ENCODE measurements around the gene SOX5. TPM values are rescaled to one million over a fixed set of nuclear protein-coding genes. Genes with fewer than 3 reads are reported as not detected.
"Not testable (repeated sequence)": the region's sequence is repeated elsewhere in the genome, so short reads cannot be mapped to it uniquely, and the experiment has no call there.

The SOX5 gene
- total RNA-seq, 8 experiments from 2014 or later: 2.3 to 23.5 (median 11.1) TPM

DNA sequence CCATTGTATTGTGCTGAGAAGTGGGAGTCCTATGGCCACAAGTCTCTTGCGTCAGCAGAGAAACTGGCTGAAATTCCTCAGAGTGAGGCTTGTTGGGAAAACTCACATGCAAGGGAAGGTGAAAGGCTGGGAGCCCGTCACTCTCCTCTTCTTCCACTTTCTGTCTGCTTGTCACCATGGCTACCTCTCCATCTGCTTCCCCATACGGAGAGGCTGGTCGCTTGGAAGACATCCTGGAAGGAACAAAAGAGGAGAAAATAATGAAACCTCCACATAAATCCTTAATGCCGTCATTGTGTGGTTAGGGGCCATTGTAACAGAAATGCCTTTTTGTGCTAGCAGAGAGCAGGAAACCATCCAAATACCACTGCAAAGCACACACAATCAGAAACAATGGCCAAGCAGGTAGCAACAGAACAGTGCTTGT, 53.7 kb downstream of the SOX5 start:
- peaks cover 3 to 17% of the 10 kb centered on the region in 2 donors for H3K4me1 ChIP-seq (replicated peaks in 1 of 2)
- peak in 5 of 8 experiments; percentile 96 to 98 (median 97) for ATAC-seq (replicated peaks in 6 of 8)
- in situ Hi-C loops (cut with MboI; ENCODE audit: low pct_unique_long_range_greater_than_20kb in 2 of 9, low sequenced_read_pairs in 9 of 9, unreplicated experiment in 9 of 9): no loop called here
- H3K27ac ChIP-seq: peak overlapping the region; percentile 45 to 51
- H3K4me3 ChIP-seq: peak overlapping the region in 2 of 5 donors; percentile 7
- 0 to 57% (median 3%) methylated on average over 1 to 4 of the region's 5 CpGs; no CpG with 5 or more reads in 2 of the 10 experiments for WGBS, 10 experiments

GRCh38 chr12:23893611-23894010, 55.9 kb downstream of the SOX5 start:
- Histone ChIP-seq H3K27ac (no peak overlapping the region), H3K4me3 (no peak overlapping the region), H3K4me1 (replicated peaks in 1 of 2) (peaks cover 3 to 22% of the 10 kb centered on the region in 2 donors)
- 0 to 100% (median 89%) methylated on average over 1 of the region's 1 CpG; no CpG with 5 or more reads in 1 of the 10 experiments for WGBS, 10 experiments
- no peak for ATAC-seq (replicated peaks in 6 of 8)
- in situ Hi-C loops (cut with MboI; ENCODE audit: low pct_unique_long_range_greater_than_20kb in 2 of 9, low sequenced_read_pairs in 9 of 9, unreplicated experiment in 9 of 9): no loop called here

GRCh38 chr12:23891115-23891514, 58.4 kb downstream of the SOX5 start:
- 25 to 100% (median 93%) methylated on average over 1 to 3 of the region's 3 CpGs for WGBS, 10 experiments

GRCh38 chr12:23889069-23889440, 60.4 kb downstream of the SOX5 start:
- peak in 1 of 8 experiments; percentile 10 for ATAC-seq (replicated peaks in 6 of 8)
- in situ Hi-C loops (cut with MboI; ENCODE audit: low pct_unique_long_range_greater_than_20kb in 2 of 9, low sequenced_read_pairs in 9 of 9, unreplicated experiment in 9 of 9): no loop called here
- Histone ChIP-seq H3K27ac (no peak overlapping the region), H3K4me1 (replicated peaks in 1 of 2) (peaks cover 0 to 14% of the 10 kb centered on the region in 2 donors), H3K4me3 (no peak overlapping the region)
- WGBS, 10 experiments: 34 to 100% (median 76%) methylated on average over 1 to 4 of the region's 4 CpGs

More at GRCh38 chr12:23891115-23891514, 58.4 kb downstream of the SOX5 start:
- H3K4me1 ChIP-seq (replicated peaks in 1 of 2): peaks cover 3 to 17% of the 10 kb centered on the region in 2 donors
- ATAC-seq (replicated peaks in 6 of 8): no peak
- in situ Hi-C loops (cut with MboI; ENCODE audit: low pct_unique_long_range_greater_than_20kb in 2 of 9, low sequenced_read_pairs in 9 of 9, unreplicated experiment in 9 of 9): no loop called here
- no peak overlapping the region for H3K27ac ChIP-seq
- H3K4me3 ChIP-seq: no peak overlapping the region

DNA sequence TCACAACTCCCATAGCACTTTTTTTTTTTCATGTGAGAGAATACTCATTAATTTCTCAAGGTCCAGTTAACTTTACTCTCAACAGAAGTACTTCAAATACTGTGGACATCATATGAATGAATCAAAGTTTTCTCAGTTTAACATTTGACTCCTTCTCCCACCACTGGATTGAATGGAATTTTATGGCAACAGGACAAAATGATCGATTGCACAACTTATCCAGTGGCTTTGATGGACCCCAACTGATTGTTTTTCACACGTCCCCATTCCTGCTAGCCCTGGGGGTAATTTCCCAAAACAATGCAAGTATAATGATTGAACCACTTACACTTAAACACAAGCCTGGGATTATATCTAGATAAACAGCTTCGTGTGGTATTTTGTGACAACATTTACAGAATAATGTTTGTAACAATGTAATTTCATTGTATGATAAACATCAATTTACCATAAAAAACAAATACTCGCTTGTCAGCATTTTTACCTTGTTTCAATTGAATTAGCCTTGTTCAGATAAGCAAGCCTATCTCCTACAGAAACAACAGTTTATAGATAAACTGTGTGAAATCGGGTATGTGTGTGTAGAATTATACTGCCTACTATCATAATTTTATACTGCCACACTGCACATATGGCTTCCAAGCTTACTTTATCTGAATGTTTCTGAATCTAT, 60.9 kb downstream of the SOX5 start:
- WGBS, 10 experiments: 18 to 90% (median 64%) methylated on average over 1 to 5 of the region's 5 CpGs

GRCh38 chr12:23887055-23887835, 62.2 kb downstream of the SOX5 start:
- Histone ChIP-seq H3K27ac (no peak overlapping the region), H3K4me3 (no peak overlapping the region), H3K4me1 (replicated peaks in 1 of 2) (peaks cover 0 to 14% of the 10 kb centered on the region in 2 donors)
- ATAC-seq (replicated peaks in 6 of 8): no peak
- 14 to 93% (median 60%) methylated on average over 1 to 3 of the region's 3 CpGs; no CpG with 5 or more reads in 1 of the 10 experiments for WGBS, 10 experiments
- in situ Hi-C loops (cut with MboI; ENCODE audit: low pct_unique_long_range_greater_than_20kb in 2 of 9, low sequenced_read_pairs in 9 of 9, unreplicated experiment in 9 of 9): no loop called here

More for the DNA sequence above, 60.9 kb downstream of the SOX5 start:
- in situ Hi-C loops (cut with MboI; ENCODE audit: low pct_unique_long_range_greater_than_20kb in 2 of 9, low sequenced_read_pairs in 9 of 9, unreplicated experiment in 9 of 9): no loop called here
- H3K27ac ChIP-seq: no peak overlapping the region
- no peak overlapping the region for H3K4me3 ChIP-seq
- ATAC-seq (replicated peaks in 6 of 8): no peak
- peaks cover 0 to 14% of the 10 kb centered on the region in 2 donors for H3K4me1 ChIP-seq (replicated peaks in 1 of 2)

DNA sequence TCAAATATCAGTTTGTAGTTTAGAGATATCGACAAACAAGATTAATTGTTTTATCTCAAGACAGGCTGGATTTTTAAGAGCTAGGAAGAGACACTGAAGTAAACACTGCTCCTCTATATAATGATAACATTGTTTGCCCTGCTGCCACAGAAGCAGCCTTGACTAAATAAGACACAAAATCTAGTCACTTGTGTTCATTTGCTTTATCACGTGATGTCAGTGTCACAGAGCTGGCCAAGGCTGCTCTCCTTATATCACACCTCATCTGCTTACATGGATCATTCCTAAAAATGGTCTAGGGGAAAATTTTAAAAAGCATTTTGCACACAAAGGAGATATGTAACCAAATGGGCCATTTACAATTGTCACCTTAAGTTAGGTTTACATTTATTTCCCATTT, 64.1 kb downstream of the SOX5 start:
- WGBS, 10 experiments: 14 to 100% (median 92%) methylated on average over 1 to 2 of the region's 2 CpGs; no CpG with 5 or more reads in 1 of the 10 experiments
- in situ Hi-C loops (cut with MboI; ENCODE audit: low pct_unique_long_range_greater_than_20kb in 2 of 9, low sequenced_read_pairs in 9 of 9, unreplicated experiment in 9 of 9): no loop called here
- Histone ChIP-seq H3K4me1 (replicated peaks in 1 of 2) (peaks cover 0 to 22% of the 10 kb centered on the region in 2 donors), H3K27ac (no peak overlapping the region), H3K4me3 (no peak overlapping the region)
- peak in 2 of 8 experiments; percentile 48 to 63 for ATAC-seq (replicated peaks in 6 of 8)

GRCh38 chr12:23884909-23885308, 64.6 kb downstream of the SOX5 start:
- WGBS, 10 experiments: 23 to 100% (median 71%) methylated on average over 1 to 3 of the region's 3 CpGs; no CpG with 5 or more reads in 1 of the 10 experiments
- in situ Hi-C loops (cut with MboI; ENCODE audit: low pct_unique_long_range_greater_than_20kb in 2 of 9, low sequenced_read_pairs in 9 of 9, unreplicated experiment in 9 of 9): no loop called here
- H3K4me1 ChIP-seq (replicated peaks in 1 of 2): peaks cover 0 to 23% of the 10 kb centered on the region in 2 donors
- no peak overlapping the region for H3K27ac ChIP-seq
- H3K4me3 ChIP-seq: no peak overlapping the region
- peak in 5 of 8 experiments; percentile 74 to 91 (median 89) for ATAC-seq (replicated peaks in 6 of 8)

DNA sequence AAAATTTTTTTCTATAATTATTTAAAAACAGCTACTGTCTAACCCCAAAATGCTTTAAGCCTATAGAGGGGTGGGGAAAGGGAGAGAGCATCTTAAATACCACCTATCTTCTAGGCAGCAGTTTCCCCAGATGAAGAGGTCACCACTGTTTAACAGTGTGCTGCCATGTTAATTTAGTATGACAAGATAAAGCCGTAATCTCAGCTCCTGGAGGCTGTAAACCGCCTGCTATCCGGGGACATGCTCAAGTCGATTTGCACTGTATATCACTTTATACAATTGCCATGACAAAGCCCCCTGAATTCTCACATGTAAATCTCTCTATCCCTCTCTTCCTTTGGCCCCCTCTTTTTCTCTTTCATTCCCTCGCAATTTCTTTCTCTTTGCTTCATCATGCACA, 68.5 kb downstream of the SOX5 start:
- in situ Hi-C loops (cut with MboI; ENCODE audit: low pct_unique_long_range_greater_than_20kb in 2 of 9, low sequenced_read_pairs in 9 of 9, unreplicated experiment in 9 of 9): no loop called here
- ATAC-seq (replicated peaks in 6 of 8): peak in 5 of 8 experiments; percentile 52 to 83 (median 64)
- Histone ChIP-seq H3K4me1 (replicated peaks in 1 of 2) (peaks cover 0 to 17% of the 10 kb centered on the region in 2 donors), H3K4me3 (no peak overlapping the region), H3K27ac (no peak overlapping the region)
- 0 to 100% (median 54%) methylated on average over 1 to 5 of the region's 5 CpGs; no CpG with 5 or more reads in 2 of the 10 experiments for WGBS, 10 experiments

DNA sequence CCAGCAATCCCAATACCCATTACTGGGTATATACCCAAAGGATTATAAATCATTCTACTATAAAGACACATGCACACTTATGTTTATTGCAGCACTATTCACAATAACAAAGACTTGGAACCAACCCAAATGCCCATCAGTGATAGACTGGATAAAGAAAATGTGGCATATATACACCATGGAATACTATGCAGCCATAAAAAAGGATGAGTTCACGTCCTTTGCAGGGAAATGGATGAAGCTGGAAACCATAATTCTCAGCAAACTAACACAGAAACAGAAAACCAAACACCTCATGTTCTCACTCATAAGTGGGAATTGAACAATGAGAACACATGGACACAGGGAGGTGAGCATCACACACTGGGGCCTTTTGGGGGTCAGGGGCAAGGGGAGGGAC, 72.9 kb downstream of the SOX5 start:
- H3K27ac ChIP-seq; H3K4me1 ChIP-seq (replicated peaks in 1 of 2); in situ Hi-C loops (cut with MboI; ENCODE audit: low pct_unique_long_range_greater_than_20kb in 2 of 9, low sequenced_read_pairs in 9 of 9, unreplicated experiment in 9 of 9); H3K4me3 ChIP-seq; ATAC-seq (replicated peaks in 6 of 8): not testable (repeated sequence)
- WGBS, 10 experiments: 0 to 100% (median 80%) methylated on average over 1 of the region's 1 CpG; no CpG with 5 or more reads in 7 of the 10 experiments

GRCh38 chr12:23867794-23868193, 81.7 kb downstream of the SOX5 start:
- in situ Hi-C loops (cut with MboI; ENCODE audit: low pct_unique_long_range_greater_than_20kb in 2 of 9, low sequenced_read_pairs in 9 of 9, unreplicated experiment in 9 of 9): no loop called here
- Histone ChIP-seq H3K27ac (no peak overlapping the region), H3K4me3 (no peak overlapping the region), H3K4me1 (replicated peaks in 1 of 2) (no peaks in the 10 kb centered on the region)
- no peak for ATAC-seq (replicated peaks in 6 of 8)

DNA sequence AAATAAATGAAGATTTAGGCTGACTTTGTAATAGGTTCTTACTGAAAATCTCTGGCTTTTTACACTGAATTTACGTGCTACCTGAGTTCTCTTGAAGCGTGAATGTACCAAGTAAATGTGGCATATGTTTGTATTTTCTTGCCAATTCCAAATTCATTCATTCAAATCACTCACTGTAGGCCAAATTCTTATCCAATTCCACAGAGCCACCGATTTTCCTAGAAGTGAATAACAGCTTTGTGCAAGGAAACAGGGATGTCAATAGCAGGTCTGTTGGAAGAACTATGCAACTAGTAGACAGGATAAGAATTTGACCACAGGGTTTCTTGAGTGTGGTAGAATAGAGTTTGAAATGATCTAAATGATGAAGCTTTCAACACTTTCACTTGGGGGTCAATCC, 86.8 kb downstream of the SOX5 start:
- WGBS, 10 experiments: 6 to 100% (median 93%) methylated on average over 1 to 3 of the region's 3 CpGs; no CpG with 5 or more reads in 1 of the 10 experiments
- in situ Hi-C loops (cut with MboI; ENCODE audit: low pct_unique_long_range_greater_than_20kb in 2 of 9, low sequenced_read_pairs in 9 of 9, unreplicated experiment in 9 of 9): no loop called here
- ATAC-seq (replicated peaks in 6 of 8): no peak
- H3K4me1 ChIP-seq (replicated peaks in 1 of 2): no peaks in the 10 kb centered on the region
- no peak overlapping the region for H3K27ac ChIP-seq
- H3K4me3 ChIP-seq: no peak overlapping the region

DNA sequence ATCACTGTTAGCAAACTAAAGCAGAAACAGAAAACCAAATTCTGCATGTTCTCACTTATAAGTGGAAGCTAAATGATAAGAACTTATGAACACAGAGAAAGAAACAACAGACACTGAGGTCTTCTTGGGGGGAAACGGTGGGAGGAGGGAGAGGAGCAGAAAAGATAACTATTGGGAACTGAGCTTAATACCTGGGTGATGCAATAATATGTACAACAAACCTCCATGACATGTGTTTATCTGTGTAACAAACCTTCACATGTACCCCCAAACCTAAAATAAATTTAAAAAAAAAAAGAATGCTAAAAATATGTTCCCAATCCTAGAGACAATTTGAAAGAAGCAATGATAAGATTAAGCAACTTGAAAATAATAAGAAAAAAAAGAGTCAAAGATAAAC, 89.5 kb downstream of the SOX5 start:
- Histone ChIP-seq H3K4me1 (replicated peaks in 1 of 2) (no peaks in the 10 kb centered on the region), H3K4me3 (no peak overlapping the region), H3K27ac (no peak overlapping the region)
- 0 to 100% (median 65%) methylated on average over 1 of the region's 1 CpG; no CpG with 5 or more reads in 1 of the 10 experiments for WGBS, 10 experiments
- no peak for ATAC-seq (replicated peaks in 6 of 8)
- in situ Hi-C loops (cut with MboI; ENCODE audit: low pct_unique_long_range_greater_than_20kb in 2 of 9, low sequenced_read_pairs in 9 of 9, unreplicated experiment in 9 of 9): no loop called here
